Transverse colon (tissue), 4 donors: ENCODE data around the gene ASXL3. TPM values are rescaled to one million over a fixed set of nuclear protein-coding genes. Genes with fewer than 3 reads are reported as not detected.

Source experiments
- DNase-seq: peaks from one replicate; pipeline ENCODE4 v3.0.0-alpha.2; 2019
- H3K27ac ChIP-seq, 4 donors: fragments of 200-600 bp; sonication (generic); 2 replicates each; pipeline ENCODE4 v1.5.1; 2016 to 2018; ENCODE audit warnings: inconsistent platforms in 4 of 4
- H3K27me3 ChIP-seq: fragments of 200-600 bp; sonication (generic); 2 replicates; pipeline ENCODE4 v1.5.1; 2017; ENCODE audit warnings: inconsistent platforms
- H3K36me3 ChIP-seq, 4 donors: fragments of 200-600 bp; sonication (generic); 2 replicates each; pipeline ENCODE4 v1.5.1; 2017 to 2019; ENCODE audit warnings: inconsistent platforms in 4 of 4
- H3K4me1 ChIP-seq, 4 donors: fragments of 200-600 bp; sonication (generic); 2 replicates each; pipeline ENCODE4 v1.5.1; 2017 to 2020; ENCODE audit warnings: inconsistent platforms in 4 of 4
- H3K4me3 ChIP-seq, 4 donors: fragments of 200-600 bp; sonication (generic); 1 replicate in 1 of 4; 2 replicates in 3 of 4; pipeline versions ENCODE4 v1.5.1 to v1.6.1; 2017 to 2019; ENCODE audit warnings: inconsistent platforms in 4 of 4
- H3K9me3 ChIP-seq, 2 donors: fragments of 200-600 bp; sonication (generic); 2 replicates each; pipeline ENCODE4 v1.5.1; 2017 to 2019; ENCODE audit warnings: inconsistent platforms in 2 of 2
- CTCF ChIP-seq, 5 experiments: fragments of 200-600 bp in 3 of 5; fragments of 450-650 bp in 2 of 5; sonication (generic) in 3 of 5; IDR thresholded peaks; 1 replicate in 2 of 5; 2 replicates in 3 of 5; pipeline ENCODE4 v1.5.1; 2016 to 2017; ENCODE audit warnings: antibody characterized with exemption in 5 of 5, inconsistent platforms in 3 of 5, mild to moderate bottlenecking in 2 of 5, moderate library complexity in 1 of 5
- EP300 ChIP-seq: sonication (generic); formaldehyde crosslinking; IDR thresholded peaks from one replicate; pipeline ENCODE4 v1.6.1; 2017; ENCODE audit warnings: antibody characterized with exemption, low read depth
- POLR2A ChIP-seq: fragments of 450-650 bp; IDR thresholded peaks from one replicate; pipeline ENCODE4 v1.6.1; 2016; ENCODE audit warnings: antibody characterized with exemption, mild to moderate bottlenecking, moderate library complexity
- POLR2AphosphoS5 ChIP-seq, 3 donors: sonication (generic); formaldehyde crosslinking; IDR thresholded peaks; one replicate each; pipeline ENCODE4 v1.6.1; 2016; ENCODE audit warnings: antibody characterized with exemption in 3 of 3
- WGBS, 2 donors: methylation state at CpG; one replicate each; pipeline ENCODE4 v1.1.5; 2018; ENCODE audit warnings: low coverage in 1 of 2; 5-methylcytosine and 5-hydroxymethylcytosine counted together
- in situ Hi-C, 4 donors: fragments of 200-750 bp; cut with MboI; loops; one replicate each; pipeline versions ENCODE4 v1.15.0 to v1.15.1; 2017; ENCODE audit warnings: low sequenced_read_pairs in 3 of 4, low pct_ligation_motif_present in 1 of 4, low pct_unique_long_range_greater_than_20kb in 1 of 4
- intact Hi-C: fragments of 100-400 bp; cut with DNase I; formaldehyde crosslinking; loops from one replicate; pipeline ENCODE4 v1.15.1; 2023; ENCODE audit warnings: low total_unique reads
- total RNA-seq, 4 donors: library from RNA; depleted of rRNA; stranded (reverse); fragments of >200 nt; gene quantifications; one replicate each; pipeline ENCODE4 v1.1.0, GENCODE V29; 2016

ASXL3 gene
- total RNA-seq, 4 donors from 2014 or later: 0.75 to 3.0 (median 1.7) TPM

- Histone ChIP-seq H3K27me3 (peaks cover 16% of the 10 kb centered on the region), H3K4me3 (peak overlapping the region in 3 of 4 donors; percentile 60 to 81 (median 80)), H3K4me1 (peaks cover 0 to 9% (median 0%) of the 10 kb centered on the region in 4 donors), H3K27ac (peak overlapping the region; percentile 85 to 88 (median 86)), H3K9me3 (no peaks in the 10 kb centered on the region), H3K36me3 (no peaks in the 10 kb centered on the region)
- in situ Hi-C loops: no loop called here
- TF ChIP-seq EP300 (no peak), POLR2AphosphoS5 (IDR thresholded peaks at IDR 0.05) (no peak), POLR2A (no peak)
- intact Hi-C loops: no loop called here
- 30 to 50% methylated on average over 7 to 16 of the region's 16 CpGs for WGBS, 2 donors
- DNase-seq: peak; percentile 11
Measured at GRCh38 chr18:33579349-33580215, 1.6 kb downstream of the ASXL3 start.

GRCh38 chr18:33580546-33580945, 2.5 kb downstream of the ASXL3 start:
- H3K36me3 ChIP-seq: no peaks in the 10 kb centered on the region
- WGBS, 2 donors: 82 to 87% methylated on average over 4 of the region's 4 CpGs
- in situ Hi-C loops: no loop called here
- peaks cover 0 to 9% (median 0%) of the 10 kb centered on the region in 4 donors for H3K4me1 ChIP-seq
- H3K27me3 ChIP-seq: peaks cover 10% of the 10 kb centered on the region
- H3K9me3 ChIP-seq: no peaks in the 10 kb centered on the region
- DNase-seq: no peak
- no peak for TF ChIP-seq POLR2AphosphoS5 (IDR thresholded peaks at IDR 0.05)
- no peak for TF ChIP-seq EP300
- no peak for TF ChIP-seq CTCF (IDR thresholded peaks at IDR 0.05)
- no peak for TF ChIP-seq POLR2A
- no peak overlapping the region for H3K27ac ChIP-seq
- no peak overlapping the region for H3K4me3 ChIP-seq
- intact Hi-C loops: no loop called here

- peaks cover 0 to 9% (median 0%) of the 10 kb centered on the region in 4 donors for H3K4me1 ChIP-seq
- no peaks in the 10 kb centered on the region for H3K27me3 ChIP-seq
- no peak overlapping the region for H3K4me3 ChIP-seq
- intact Hi-C loops: no loop called here
- TF ChIP-seq EP300 (no peak), POLR2A (no peak), POLR2AphosphoS5 (IDR thresholded peaks at IDR 0.05) (no peak), CTCF (IDR thresholded peaks at IDR 0.05) (no peak)
- no peaks in the 10 kb centered on the region for H3K9me3 ChIP-seq
- peak overlapping the region in 3 of 4 donors; percentile 10 to 35 (median 28) for H3K27ac ChIP-seq
- 58 to 66% methylated on average over 2 of the region's 2 CpGs for WGBS, 2 donors
- no peaks in the 10 kb centered on the region for H3K36me3 ChIP-seq
- in situ Hi-C loops: no loop called here
- no peak for DNase-seq
Measured at GRCh38 chr18:33581856-33582255, 3.8 kb downstream of the ASXL3 start.

- Histone ChIP-seq H3K27ac (no peak overlapping the region), H3K9me3 (peaks cover 0 to 4% of the 10 kb centered on the region in 2 donors), H3K27me3 (no peaks in the 10 kb centered on the region), H3K4me1 (peaks cover 0 to 9% (median 0%) of the 10 kb centered on the region in 4 donors), H3K36me3 (no peaks in the 10 kb centered on the region), H3K4me3 (no peak overlapping the region)
- WGBS, 2 donors: 84 to 91% methylated on average over 1 of the region's 1 CpG
- TF ChIP-seq POLR2AphosphoS5 (IDR thresholded peaks at IDR 0.05) (no peak), POLR2A (no peak), EP300 (no peak), CTCF (IDR thresholded peaks at IDR 0.05) (no peak)
- in situ Hi-C loops (no loop called here), intact Hi-C loops (no loop called here)
- DNase-seq: no peak
Measured at GRCh38 chr18:33583901-33584300, 5.9 kb downstream of the ASXL3 start.
